Pons (tissue), 1 donor: ENCODE data around the gene HHATL.
A peak's percentile ranks its signal among the peaks of the same experiment; 100 is the strongest.

Experiments
- DNase-seq: peaks from one replicate; pipeline ENCODE4 v3.0.0-alpha.2; 2016; ENCODE audit warnings: low spot score

The HHATL gene

GRCh38 chr3:42698216-42698910, 4.2 kb downstream of the HHATL start:
- DNase-seq, result no peak

- DNase-seq, result no peak
Measured at GRCh38 chr3:42697289-42698051, 5.1 kb downstream of the HHATL start.

- DNase-seq, result no peak
Measured at GRCh38 chr3:42696356-42697288, 6.0 kb downstream of the HHATL start.

- DNase-seq, result no peak
Measured at GRCh38 chr3:42694366-42694765, 8.2 kb downstream of the HHATL start.

- no peak for DNase-seq
Measured at GRCh38 chr3:42693530-42693930, 9.1 kb downstream of the HHATL start.

GRCh38 chr3:42692667-42693529, 9.7 kb downstream of the HHATL start:
- DNase-seq, result no peak

- DNase-seq, result no peak
Measured at GRCh38 chr3:42691816-42692666, 10.6 kb downstream of the HHATL start.

DNA sequence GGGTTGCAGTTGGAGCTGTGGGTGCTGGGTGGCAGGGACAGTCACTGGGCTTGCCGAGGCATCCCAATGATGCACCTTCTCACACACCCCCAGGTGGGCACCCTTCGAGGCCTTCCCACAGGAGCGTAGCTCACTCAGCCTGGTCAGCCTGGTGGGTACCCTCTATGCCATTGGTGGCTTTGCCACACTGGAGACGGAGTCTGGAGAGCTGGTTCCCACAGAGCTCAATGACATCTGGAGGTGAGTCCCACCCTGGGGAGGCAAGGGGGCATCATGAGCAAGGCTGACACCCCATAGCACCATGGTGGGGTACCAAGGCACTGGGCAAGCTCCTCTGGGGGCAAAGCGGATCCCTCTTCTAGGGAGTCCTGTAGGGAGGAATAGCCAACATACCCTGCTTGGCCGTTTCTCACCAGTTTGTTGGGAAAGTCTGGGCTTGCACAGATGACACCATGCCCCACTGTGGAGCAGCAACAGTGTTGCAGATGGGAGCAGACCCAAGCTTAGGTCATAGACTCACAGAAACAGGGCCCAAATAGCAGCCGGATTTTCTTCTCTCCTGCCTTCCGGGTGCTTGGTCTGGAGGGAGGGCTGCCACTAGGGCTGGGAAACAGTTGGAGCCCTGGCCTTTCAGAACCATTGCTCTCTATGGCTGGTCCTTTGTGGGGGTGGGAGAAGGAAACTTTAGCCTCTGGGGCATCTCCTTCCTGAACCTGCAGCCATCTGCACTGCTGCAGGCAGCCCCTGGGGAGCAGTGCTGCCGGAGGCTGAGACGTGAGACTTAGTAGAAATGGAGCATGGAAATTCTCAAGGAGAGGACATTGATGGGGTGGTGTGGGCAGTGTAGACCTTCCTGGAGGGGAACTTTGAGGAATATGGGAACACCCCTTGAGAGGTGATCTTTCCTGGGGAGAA, 11.6 kb downstream of the HHATL start:
- peak; percentile 38 for DNase-seq

- DNase-seq, result no peak
Measured at GRCh38 chr3:42690191-42690590, 12.4 kb downstream of the HHATL start.

DNA sequence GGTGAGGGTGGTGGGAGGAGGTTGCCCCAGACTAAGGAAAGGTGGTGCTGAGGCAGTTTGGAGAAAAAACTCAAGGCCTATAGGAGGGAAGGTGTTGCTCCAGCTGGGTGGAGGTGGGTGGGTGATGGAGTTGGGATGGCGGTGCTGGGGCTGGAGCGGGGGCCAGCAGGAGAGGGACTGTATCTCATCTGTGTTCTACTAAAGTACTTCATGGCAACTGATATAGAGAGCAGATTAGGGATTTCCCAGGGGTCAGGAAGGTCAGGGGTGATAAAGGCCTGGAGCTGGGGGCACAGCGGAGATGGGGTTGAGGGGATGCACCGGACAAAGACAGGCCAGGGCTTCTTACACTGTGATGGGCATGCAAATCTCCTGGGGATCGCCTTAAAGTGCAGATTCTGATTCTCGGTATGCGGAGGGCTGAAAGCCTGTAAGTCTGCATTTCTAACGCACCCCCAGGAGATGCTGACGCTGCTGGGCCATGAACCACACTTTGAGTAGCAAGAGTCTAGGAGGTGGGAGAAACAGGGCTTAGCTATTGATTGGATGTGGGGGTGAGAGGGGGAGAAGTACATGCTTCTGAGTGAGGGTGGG, 13.1 kb downstream of the HHATL start:
- no peak for DNase-seq

DNA sequence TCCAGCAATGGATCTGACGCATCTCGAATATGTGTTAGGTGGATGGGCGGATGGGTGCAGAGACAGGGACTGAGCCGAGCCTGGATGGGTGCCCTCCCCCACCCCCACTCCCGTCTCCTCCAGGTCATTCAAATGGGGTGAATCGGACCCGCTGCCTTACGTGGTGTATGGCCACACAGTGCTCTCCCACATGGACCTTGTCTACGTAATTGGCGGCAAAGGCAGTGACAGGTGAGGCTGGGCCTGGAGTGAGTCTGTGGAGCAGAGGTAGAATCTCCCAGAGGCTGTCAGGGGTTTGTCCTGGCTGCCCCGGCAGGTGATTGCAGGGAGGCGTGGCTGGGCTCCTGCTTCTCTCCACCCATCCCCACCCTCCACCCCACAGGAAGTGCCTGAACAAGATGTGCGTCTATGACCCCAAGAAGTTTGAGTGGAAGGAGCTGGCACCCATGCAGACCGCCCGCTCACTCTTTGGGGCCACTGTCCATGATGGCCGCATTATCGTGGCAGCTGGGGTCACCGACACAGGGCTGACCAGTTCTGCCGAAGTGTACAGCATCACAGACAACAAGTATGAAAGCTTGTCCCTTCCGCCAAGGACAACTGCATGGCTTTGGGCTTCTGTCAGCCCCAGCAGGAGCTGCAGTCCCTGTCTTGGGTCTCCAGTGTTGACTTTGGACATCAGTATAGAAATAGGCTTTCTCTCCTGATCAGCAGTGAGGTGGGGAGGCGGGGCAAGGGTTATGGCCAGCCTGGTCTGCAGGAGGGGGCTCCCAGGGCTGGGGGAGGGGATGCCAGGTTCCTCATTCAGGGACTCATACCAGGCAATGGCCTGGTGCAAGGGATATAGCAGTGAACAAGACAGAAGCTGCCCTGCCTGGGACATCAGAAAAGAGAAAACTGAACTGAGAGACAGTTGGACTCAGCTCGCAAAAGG, 13.8 kb downstream of the HHATL start:
- DNase-seq, result no peak

DNA sequence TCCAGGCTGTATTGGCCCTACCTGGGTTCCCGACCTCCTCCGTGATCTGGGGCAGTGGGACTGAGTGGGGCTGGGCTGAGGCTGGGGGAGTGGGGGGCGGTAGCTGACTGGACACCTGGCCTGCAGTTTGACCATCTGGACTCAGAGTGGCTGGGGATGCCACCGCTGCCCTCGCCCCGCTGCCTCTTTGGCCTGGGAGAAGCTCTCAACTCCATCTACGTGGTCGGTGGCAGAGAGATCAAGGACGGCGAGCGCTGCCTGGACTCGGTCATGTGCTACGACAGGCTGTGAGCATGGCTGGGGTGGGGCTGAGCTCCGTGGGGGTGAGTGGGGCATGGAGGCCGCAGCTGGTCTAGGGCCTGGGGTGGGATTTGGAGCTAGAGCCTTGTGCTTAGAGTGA, 14.6 kb downstream of the HHATL start:
- DNase-seq, result no peak

DNA sequence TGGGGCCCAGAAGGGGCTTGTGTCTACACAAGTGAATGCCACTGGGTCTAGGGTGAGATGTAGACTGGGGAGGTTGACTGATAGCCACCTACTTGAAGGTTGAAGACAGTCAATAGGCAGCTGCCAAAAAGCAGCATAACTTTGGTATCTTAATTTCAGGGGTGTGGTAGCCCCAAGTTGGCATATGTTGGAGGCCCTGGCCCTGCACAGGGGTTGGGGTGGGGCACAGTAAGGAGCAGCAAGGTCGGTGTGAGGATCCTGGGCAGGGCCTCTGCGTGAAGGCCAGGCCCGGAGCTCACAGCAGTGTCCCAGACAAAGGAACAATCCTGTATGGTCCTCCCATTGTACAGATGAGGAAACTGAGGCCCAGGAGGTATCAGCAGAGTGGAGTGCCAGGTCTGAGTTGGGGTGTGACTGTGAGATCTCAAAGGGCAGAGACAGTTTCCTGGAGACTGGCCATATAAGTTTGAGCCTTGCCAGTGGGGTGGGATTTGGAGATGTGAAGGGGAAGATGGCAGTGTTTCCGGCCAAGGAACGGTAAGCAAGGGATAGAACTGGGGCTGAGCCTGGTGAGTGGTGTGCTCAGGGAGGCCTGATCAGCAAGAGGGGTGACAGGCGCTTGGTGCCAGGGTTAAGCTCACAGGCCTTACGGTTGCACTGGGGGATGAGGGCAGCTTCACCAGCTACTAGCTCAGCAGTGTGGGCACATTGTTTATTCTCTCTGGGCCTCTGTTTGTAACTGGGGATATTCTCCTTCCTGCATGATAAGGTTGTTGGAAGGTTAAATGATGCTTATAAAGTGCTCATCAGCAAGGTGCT, 15.6 kb downstream of the HHATL start:
- DNase-seq, result no peak

DNA sequence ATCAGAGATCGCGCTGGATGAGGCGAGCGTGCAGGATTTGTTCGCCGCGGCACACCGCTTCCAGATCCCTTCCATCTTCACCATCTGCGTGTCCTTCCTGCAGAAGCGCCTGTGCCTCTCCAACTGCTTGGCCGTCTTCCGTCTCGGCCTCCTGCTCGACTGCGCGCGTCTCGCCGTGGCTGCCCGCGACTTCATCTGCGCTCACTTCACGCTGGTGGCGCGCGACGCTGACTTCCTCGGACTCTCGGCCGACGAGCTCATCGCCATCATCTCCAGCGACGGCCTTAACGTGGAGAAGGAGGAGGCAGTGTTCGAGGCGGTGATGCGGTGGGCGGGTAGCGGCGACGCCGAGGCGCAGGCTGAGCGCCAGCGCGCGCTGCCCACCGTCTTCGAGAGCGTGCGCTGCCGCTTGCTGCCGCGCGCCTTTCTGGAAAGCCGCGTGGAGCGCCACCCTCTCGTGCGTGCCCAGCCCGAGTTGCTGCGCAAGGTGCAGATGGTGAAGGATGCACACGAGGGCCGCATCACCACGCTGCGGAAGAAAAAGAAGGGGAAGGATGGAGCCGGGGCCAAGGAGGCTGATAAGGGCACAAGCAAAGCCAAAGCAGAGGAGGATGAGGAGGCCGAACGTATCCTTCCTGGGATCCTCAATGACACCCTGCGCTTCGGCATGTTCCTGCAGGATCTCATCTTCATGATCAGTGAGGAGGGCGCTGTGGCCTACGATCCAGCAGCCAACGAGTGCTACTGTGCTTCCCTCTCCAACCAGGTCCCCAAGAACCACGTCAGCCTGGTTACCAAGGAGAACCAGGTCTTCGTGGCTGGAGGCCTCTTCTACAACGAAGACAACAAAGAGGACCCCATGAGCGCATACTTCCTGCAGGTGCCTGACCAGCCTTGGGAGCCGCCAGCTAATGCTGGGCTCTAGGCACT, 16.4 kb downstream of the HHATL start:
- no peak for DNase-seq

DNA sequence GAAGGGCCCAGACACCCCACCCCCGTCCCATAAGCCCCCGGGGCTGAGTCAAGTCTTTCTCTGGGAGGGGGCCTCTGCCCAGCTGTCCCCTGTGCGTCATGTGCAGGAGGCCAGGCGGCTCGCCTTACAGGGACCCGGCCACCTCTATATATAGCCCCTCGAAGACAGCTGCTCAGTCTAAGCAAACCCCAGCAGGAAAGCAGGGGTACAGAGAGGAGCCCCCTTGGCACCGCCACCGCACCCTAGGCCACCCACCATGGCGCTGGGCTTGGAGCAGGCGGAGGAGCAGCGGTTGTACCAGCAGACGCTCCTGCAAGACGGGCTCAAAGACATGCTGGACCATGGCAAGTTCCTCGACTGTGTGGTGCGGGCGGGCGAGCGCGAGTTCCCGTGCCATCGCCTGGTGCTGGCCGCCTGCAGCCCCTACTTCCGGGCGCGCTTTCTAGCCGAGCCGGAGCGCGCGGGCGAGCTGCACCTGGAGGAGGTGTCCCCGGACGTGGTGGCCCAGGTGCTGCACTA, 17.2 kb downstream of the HHATL start, which contains the start of gene KLHL40:
Gene KLHL40, plus strand, starts transcription at position 175 of the 519 bp plus-strand sequence. Its CDS starts 82 bp downstream, at position 257.
- no peak for DNase-seq
